Liver (tissue), 9 donors: Measurements from ENCODE around the gene PHACTR4. TPM values are rescaled to one million over a fixed set of nuclear protein-coding genes. Genes with fewer than 3 reads are reported as not detected.

ENCODE experiments used
- DNase-seq: peaks from one replicate; pipeline ENCODE4 v3.0.0-alpha.2; 2017; ENCODE audit warnings: low spot score
- H3K27ac ChIP-seq, 2 donors: one replicate each; pipeline ENCODE4 v1.7.0; 2013; ENCODE audit warnings: inconsistent platforms in 2 of 2, low read length in 2 of 2, control low read depth in 1 of 2, low read depth in 1 of 2, mild to moderate bottlenecking in 1 of 2
- H3K27me3 ChIP-seq, 4 donors: one replicate each; pipeline versions ENCODE4 v1.6.1 to v1.7.0; 2013; ENCODE audit warnings: low read length in 3 of 4, inconsistent platforms in 1 of 4, mild to moderate bottlenecking in 1 of 4, moderate library complexity in 1 of 4; ENCODE audit not compliant: control insufficient read depth in 4 of 4, insufficient read depth in 4 of 4
- H3K36me3 ChIP-seq, 4 donors: one replicate each; pipeline versions ENCODE4 v1.6.1 to v1.7.0; 2013; ENCODE audit warnings: low read length in 3 of 4, mild to moderate bottlenecking in 3 of 4, low read depth in 1 of 4, moderate library complexity in 1 of 4; ENCODE audit not compliant: control insufficient read depth in 4 of 4, insufficient read depth in 3 of 4
- H3K4me1 ChIP-seq, 4 donors: one replicate each; pipeline versions ENCODE4 v1.6.1 to v1.7.0; 2013; ENCODE audit warnings: low read length in 3 of 4, mild to moderate bottlenecking in 3 of 4, moderate library complexity in 1 of 4; ENCODE audit not compliant: control insufficient read depth in 4 of 4, insufficient read depth in 4 of 4
- H3K4me3 ChIP-seq, 3 donors: one replicate each; pipeline versions ENCODE4 v1.6.1 to v1.7.0; 2013; ENCODE audit warnings: low read length in 3 of 3, control low read depth in 1 of 3, low read depth in 1 of 3, mild to moderate bottlenecking in 1 of 3
- H3K9ac ChIP-seq, 2 donors: one replicate each; pipeline ENCODE4 v1.7.0; 2013; ENCODE audit warnings: low read length in 2 of 2, mild to moderate bottlenecking in 2 of 2, moderate library complexity in 2 of 2, control low read depth in 1 of 2, low read depth in 1 of 2
- H3K9me3 ChIP-seq, 4 donors: one replicate each; pipeline versions ENCODE4 v1.6.1 to v1.7.0; 2013; ENCODE audit warnings: low read length in 3 of 4; ENCODE audit not compliant: control insufficient read depth in 4 of 4
- EGR1 ChIP-seq, 2 donors: IDR thresholded peaks; 2 replicates each; pipeline ENCODE4 v1.6.1; 2016 to 2018; ENCODE audit warnings: antibody characterized with exemption in 2 of 2, low read depth in 2 of 2
- FOXA1 ChIP-seq: IDR thresholded peaks from 2 replicates; pipeline ENCODE4 v1.6.1; 2016; ENCODE audit warnings: antibody characterized with exemption
- FOXA2 ChIP-seq: IDR thresholded peaks from 2 replicates; pipeline ENCODE4 v1.6.1; 2016; ENCODE audit warnings: antibody characterized with exemption
- GABPA ChIP-seq, 2 donors: IDR thresholded peaks in 1 of 2; conservative IDR thresholded peaks in 1 of 2; 2 replicates each; pipeline ENCODE4 v1.6.1; 2016; ENCODE audit warnings: antibody characterized with exemption in 2 of 2, mild to moderate bottlenecking in 1 of 2, moderate library complexity in 1 of 2
- HNF4A ChIP-seq, 2 donors: conservative IDR thresholded peaks; 2 replicates each; pipeline ENCODE4 v1.6.1; 2016; ENCODE audit warnings: antibody characterized with exemption in 2 of 2, mild to moderate bottlenecking in 2 of 2
- HNF4G ChIP-seq: IDR thresholded peaks from 2 replicates; pipeline ENCODE4 v1.6.1; 2016; ENCODE audit warnings: antibody characterized with exemption
- JUND ChIP-seq, 2 donors: IDR thresholded peaks; 2 replicates each; pipeline ENCODE4 v1.6.1; 2016; ENCODE audit warnings: antibody characterized with exemption in 2 of 2
- NR2F2 ChIP-seq: IDR thresholded peaks from 2 replicates; pipeline ENCODE4 v1.6.1; 2016; ENCODE audit warnings: antibody characterized with exemption
- RAD21 ChIP-seq, 2 donors: IDR thresholded peaks; 2 replicates each; pipeline ENCODE4 v1.6.1; 2016; ENCODE audit warnings: antibody characterized with exemption in 2 of 2, mild to moderate bottlenecking in 2 of 2
- RXRA ChIP-seq, 2 donors: IDR thresholded peaks; 2 replicates each; pipeline ENCODE4 v1.6.1; 2017 to 2018; ENCODE audit warnings: antibody characterized with exemption in 2 of 2, mild to moderate bottlenecking in 1 of 2
- SP1 ChIP-seq: IDR thresholded peaks from 2 replicates; pipeline ENCODE4 v1.6.1; 2018; ENCODE audit warnings: antibody characterized with exemption, mild to moderate bottlenecking
- TAF1 ChIP-seq: conservative IDR thresholded peaks from 2 replicates; pipeline ENCODE4 v1.6.1; 2016; ENCODE audit warnings: antibody characterized with exemption, mild to moderate bottlenecking
- YY1 ChIP-seq: IDR thresholded peaks from 2 replicates; pipeline ENCODE4 v1.6.1; 2016; ENCODE audit warnings: antibody characterized with exemption, mild to moderate bottlenecking
- ZBTB33 ChIP-seq: IDR thresholded peaks from 2 replicates; pipeline ENCODE4 v1.6.1; 2016; ENCODE audit warnings: antibody characterized with exemption
- WGBS: extraction: QIAGEN DNeasy Blood & Tissue Kit; methylation state at CpG from one replicate; pipeline ENCODE4 v1.1.7; 2013; 5-methylcytosine and 5-hydroxymethylcytosine counted together
- polyA plus RNA-seq, 2 donors: library from polyadenylated mRNA; stranded (reverse) in 1 of 2; unstranded in 1 of 2; fragments of 200-250 nt in 1 of 2; fragments of >200 nt in 1 of 2; fragmentation: Nextera tagmentation in 1 of 2; extraction: Ambion mirVana in 1 of 2; gene quantifications; one replicate each; pipeline versions ENCODE4 v1.2.1 to v1.2.3, GENCODE V29; 2013 to 2015
- total RNA-seq, 2 donors: library from RNA; depleted of rRNA; stranded (reverse); fragments of >200 nt; gene quantifications; one replicate each; pipeline ENCODE4 v1.2.3, GENCODE V29; 2014
- TF ChIP-seq, protein P1 (sequence below): IDR thresholded peaks from 2 replicates; pipeline ENCODE4 v1.6.1; 2016; ENCODE audit warnings: antibody characterized with exemption
- TF ChIP-seq, protein P2 (sequence below): IDR thresholded peaks from 2 replicates; pipeline ENCODE4 v1.6.1; 2016; ENCODE audit warnings: antibody characterized with exemption, mild to moderate bottlenecking
- donor health status: healthy.
- donor health status: healthy.
- donor health status: healthy.
- donor health status: healthy.
- donor health status: healthy.

The PHACTR4 gene
- total and polyA plus RNA-seq, 4 donors, result 8.9 to 22.6 (median 10.8) TPM

DNA sequence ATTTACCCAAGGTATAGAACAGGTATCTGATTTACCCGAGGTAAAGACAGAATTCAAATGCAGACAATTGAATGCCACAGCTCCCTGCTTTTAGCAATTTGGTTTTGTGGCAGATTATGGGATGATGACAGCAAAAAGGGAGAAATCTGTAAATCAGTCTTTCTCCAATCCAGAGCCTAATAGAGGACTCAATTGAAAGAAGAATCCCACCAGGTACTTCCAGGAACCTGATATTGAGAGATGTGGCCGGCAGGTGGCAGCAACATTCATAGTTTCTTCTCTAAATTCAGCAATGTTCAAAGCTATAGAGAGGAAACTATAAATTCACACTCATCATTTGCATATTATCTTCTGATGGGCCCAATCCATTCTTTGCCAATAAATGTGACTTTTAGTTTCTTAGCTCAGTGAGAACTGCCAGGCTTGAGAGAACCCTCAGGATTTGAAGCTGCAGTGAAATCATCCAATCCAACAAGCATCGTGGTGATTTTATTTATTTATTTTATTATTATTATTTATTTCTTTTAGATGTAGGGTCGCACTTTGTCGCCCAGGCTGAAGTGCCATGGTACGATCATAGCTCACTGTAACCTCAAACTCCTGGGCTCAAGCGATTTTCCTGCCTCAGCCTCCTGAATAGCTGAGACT, 9.8 kb upstream of the PHACTR4 start (continued):
- TF ChIP-seq HNF4A (conservative IDR thresholded peaks at IDR 0.05) (no peak), GABPA (IDR thresholded peaks at IDR 0.05 in 1 of 2, conservative IDR thresholded peaks at IDR 0.05 in 1 of 2) (no peak), FOXA2 (no peak), NR2F2 (no peak), YY1 (no peak), JUND (IDR thresholded peaks at IDR 0.05) (no peak), TAF1 (no peak), RAD21 (IDR thresholded peaks at IDR 0.05) (peak; percentile 74 to 81), RXRA (IDR thresholded peaks at IDR 0.05) (no peak)
- TF ChIP-seq, protein P1, sequence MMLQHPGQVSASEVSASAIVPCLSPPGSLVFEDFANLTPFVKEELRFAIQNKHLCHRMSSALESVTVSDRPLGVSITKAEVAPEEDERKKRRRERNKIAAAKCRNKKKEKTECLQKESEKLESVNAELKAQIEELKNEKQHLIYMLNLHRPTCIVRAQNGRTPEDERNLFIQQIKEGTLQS, result no peak

- TF ChIP-seq HNF4A (conservative IDR thresholded peaks at IDR 0.05) (no peak), TAF1 (no peak), NR2F2 (no peak), ZBTB33 (no peak), JUND (IDR thresholded peaks at IDR 0.05) (no peak)
- TF ChIP-seq, protein P1, result no peak
- TF ChIP-seq, protein P2, sequence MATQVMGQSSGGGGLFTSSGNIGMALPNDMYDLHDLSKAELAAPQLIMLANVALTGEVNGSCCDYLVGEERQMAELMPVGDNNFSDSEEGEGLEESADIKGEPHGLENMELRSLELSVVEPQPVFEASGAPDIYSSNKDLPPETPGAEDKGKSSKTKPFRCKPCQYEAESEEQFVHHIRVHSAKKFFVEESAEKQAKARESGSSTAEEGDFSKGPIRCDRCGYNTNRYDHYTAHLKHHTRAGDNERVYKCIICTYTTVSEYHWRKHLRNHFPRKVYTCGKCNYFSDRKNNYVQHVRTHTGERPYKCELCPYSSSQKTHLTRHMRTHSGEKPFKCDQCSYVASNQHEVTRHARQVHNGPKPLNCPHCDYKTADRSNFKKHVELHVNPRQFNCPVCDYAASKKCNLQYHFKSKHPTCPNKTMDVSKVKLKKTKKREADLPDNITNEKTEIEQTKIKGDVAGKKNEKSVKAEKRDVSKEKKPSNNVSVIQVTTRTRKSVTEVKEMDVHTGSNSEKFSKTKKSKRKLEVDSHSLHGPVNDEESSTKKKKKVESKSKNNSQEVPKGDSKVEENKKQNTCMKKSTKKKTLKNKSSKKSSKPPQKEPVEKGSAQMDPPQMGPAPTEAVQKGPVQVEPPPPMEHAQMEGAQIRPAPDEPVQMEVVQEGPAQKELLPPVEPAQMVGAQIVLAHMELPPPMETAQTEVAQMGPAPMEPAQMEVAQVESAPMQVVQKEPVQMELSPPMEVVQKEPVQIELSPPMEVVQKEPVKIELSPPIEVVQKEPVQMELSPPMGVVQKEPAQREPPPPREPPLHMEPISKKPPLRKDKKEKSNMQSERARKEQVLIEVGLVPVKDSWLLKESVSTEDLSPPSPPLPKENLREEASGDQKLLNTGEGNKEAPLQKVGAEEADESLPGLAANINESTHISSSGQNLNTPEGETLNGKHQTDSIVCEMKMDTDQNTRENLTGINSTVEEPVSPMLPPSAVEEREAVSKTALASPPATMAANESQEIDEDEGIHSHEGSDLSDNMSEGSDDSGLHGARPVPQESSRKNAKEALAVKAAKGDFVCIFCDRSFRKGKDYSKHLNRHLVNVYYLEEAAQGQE, result no peak
- Histone ChIP-seq H3K9ac (no peak overlapping the region), H3K4me3 (no peak overlapping the region), H3K4me1 (peaks cover 0 to 6% (median 4%) of the 10 kb centered on the region in 4 donors), H3K36me3 (no peaks in the 10 kb centered on the region), H3K9me3 (no peaks in the 10 kb centered on the region), H3K27ac (no peak overlapping the region), H3K27me3 (no peaks in the 10 kb centered on the region)
- DNase-seq, result no peak
- 74% methylated on average over 4 of the region's 4 CpGs for WGBS
Observed at GRCh38 chr1:28364888-28365287, 4.7 kb upstream of the PHACTR4 start.

DNA sequence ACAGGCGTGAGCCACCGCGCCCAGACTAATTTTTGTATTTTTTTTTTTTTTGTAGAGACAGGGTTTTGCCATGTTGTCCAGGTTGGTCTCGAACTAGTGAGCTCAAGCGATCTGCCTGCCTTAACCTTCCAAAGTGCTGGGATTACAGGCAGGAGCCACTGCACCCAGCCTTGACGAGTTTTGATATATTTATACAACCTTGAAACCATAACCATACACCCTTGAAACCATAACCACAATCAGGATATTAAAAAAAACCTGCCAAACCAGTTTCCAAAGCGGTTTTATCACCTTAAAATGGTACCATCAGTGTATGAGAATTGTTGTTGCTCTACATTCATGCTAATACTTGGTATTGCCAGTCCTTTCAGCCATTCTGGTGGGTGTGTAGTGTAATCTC, 3.7 kb upstream of the PHACTR4 start:
- no peak overlapping the region for H3K27ac ChIP-seq
- no peak for DNase-seq
- peaks cover 0 to 13% (median 10%) of the 10 kb centered on the region in 4 donors for H3K4me1 ChIP-seq
- WGBS, result 70% methylated on average over 7 of the region's 7 CpGs
- TF ChIP-seq ZBTB33 (no peak), NR2F2 (no peak), HNF4G (no peak), JUND (IDR thresholded peaks at IDR 0.05) (no peak), TAF1 (no peak), FOXA2 (no peak), GABPA (IDR thresholded peaks at IDR 0.05 in 1 of 2, conservative IDR thresholded peaks at IDR 0.05 in 1 of 2) (no peak), EGR1 (IDR thresholded peaks at IDR 0.05; ENCODE audit: low read depth in 2 of 2) (no peak), HNF4A (conservative IDR thresholded peaks at IDR 0.05) (no peak), FOXA1 (no peak), RXRA (IDR thresholded peaks at IDR 0.05) (no peak), SP1 (no peak), RAD21 (IDR thresholded peaks at IDR 0.05) (no peak)
- TF ChIP-seq, protein P2, result no peak
- TF ChIP-seq, protein P1, result no peak
- no peak overlapping the region for H3K9ac ChIP-seq
- H3K9me3 ChIP-seq, result no peaks in the 10 kb centered on the region
- H3K4me3 ChIP-seq, result no peak overlapping the region
- H3K27me3 ChIP-seq, result no peaks in the 10 kb centered on the region
- no peaks in the 10 kb centered on the region for H3K36me3 ChIP-seq
